GM21786 (cell line): Measurements from ENCODE around the gene KCNIP3.
"Not testable (repeated sequence)": the region's sequence is repeated elsewhere in the genome, so short reads cannot be mapped to it uniquely, and the experiment has no call there.

ENCODE experiments used
- ATAC-seq: cut with Tn5 transposase; IDR thresholded peaks from one replicate; pipeline ENCODE4 v1.9.1; 2021; ENCODE audit not compliant: unreplicated experiment

KCNIP3 gene

DNA sequence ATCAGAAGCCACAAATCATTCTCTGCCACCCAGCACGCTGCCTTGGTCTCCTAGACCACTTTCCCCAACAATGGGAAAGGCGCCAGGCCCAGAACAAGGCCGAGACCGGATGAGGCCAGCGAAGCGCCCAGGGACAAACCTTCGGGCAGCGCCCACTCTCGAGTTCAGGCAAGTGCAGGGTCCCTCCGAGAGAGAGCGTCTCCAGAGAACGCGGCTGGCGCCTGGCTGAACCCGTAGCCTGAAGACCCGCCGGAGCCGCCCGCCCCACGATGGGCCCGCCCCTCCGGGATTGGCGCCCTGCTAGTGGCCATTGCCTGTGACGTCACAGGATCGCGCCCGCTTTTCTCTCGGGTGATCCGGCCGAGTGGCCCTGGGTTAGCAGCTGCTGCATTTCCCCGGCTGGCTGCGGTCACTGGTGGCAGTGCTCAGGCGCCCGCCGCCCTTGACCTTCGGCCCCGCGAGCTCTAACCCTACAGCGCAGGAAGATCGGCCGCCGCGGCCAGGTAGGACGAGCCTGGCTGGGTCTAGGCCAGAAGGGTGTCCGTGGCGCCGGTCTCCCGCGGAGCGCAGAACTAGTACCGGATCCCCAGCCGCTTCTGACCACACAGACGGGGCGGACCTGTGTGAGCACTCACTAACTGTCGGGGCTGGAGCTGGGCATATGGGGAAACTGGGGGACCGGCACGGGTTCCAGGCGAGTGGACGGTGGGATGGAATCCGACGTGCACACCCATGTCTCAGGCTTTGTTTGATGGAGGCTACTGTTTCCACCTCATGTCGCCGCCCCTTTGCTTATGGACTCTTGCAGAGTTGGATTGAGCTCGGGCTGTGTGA lies 105.4 kb downstream of the KCNIP3 start, which contains the start of gene FAHD2A:
Gene FAHD2A, plus strand, starts transcription at position 339 of the 834 bp plus-strand sequence. CDS start 2,851 bp downstream, outside the sequence.
- peak; percentile 91 for ATAC-seq

DNA sequence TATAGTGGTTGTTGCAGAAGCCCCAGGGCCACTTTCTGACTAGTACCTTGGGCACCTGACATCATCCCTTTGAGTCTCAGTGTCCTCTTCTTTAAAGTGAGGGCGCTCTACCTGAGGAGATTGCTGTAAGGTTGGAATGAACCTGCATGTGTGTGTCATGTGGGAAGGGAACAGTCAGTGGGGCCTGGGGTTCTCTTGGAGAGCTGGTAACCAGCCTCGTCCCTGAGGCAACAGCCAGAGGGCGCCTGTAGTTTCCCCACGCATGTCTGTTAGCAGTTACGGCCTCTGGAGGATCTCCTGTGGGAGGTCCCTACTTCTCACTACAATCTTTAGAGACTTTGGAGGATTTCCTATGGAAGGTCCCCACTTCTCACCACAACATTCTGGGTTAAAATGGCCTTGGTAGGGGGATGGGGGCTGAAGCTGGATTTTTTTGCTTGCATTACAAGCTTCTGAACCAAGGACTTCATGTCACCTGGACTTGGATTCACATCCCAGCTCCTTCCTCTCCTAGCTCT lies 106.1 kb downstream of the KCNIP3 start:
- peak; percentile 41 for ATAC-seq

DNA sequence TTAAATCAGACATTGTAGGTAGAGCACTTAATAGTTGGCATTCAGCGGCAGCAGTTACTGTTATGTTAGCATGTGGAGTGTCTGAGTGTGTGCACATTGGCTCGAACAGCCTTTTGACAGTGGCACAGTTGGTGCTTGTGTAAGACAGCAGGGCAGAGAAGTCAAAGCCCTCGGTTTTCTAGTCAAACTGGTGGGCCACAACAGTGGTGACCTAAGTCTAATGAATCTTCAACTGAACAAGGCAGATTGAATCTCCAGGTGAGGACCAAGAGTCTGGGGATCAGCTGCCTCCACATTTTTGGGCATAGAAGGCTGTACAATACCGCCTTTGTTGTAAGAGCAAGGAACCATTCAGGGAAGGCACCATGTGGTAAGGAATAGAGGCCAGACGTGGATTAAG lies 106.7 kb downstream of the KCNIP3 start:
- not testable (repeated sequence) for ATAC-seq

DNA sequence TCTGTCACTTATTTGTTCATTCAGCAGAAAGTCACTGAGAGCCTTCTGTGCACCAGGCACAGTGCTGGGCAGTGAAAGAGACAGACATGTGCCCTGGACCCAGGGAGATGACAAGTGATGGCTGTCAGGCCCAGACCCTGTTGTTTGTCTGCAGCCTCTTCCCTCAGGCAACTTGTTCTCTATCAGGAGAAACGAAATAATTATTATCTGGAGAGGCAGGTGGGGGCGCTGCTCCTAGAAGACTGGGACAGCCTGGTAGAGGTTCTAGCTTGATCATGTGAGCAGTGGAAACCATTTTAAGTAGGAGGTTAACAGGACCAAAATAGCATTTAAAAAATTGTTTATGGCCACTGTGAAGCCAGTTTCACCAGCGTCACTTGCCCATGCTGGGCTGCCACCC lies 107.5 kb downstream of the KCNIP3 start:
- ATAC-seq, result not testable (repeated sequence)

DNA sequence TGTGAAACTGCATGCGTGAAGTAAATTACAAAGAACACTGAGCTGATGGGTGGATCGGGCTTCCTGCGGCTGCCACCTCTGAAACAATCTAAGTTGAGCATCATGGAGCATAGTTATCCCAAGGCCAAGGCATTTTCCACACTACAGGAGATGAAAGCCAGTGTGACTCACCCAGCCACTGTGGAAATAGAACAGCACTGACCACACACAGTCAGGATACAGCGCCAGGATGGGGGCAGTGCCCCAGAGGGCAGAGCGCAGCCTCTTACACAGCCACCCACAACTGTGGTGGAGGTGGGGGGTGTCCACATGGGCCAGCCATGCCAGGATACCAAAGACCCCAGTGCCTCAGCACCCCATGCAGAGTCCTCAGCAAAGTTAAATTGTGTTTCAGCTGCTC lies 114.1 kb downstream of the KCNIP3 start:
- ATAC-seq, result not testable (repeated sequence)

DNA sequence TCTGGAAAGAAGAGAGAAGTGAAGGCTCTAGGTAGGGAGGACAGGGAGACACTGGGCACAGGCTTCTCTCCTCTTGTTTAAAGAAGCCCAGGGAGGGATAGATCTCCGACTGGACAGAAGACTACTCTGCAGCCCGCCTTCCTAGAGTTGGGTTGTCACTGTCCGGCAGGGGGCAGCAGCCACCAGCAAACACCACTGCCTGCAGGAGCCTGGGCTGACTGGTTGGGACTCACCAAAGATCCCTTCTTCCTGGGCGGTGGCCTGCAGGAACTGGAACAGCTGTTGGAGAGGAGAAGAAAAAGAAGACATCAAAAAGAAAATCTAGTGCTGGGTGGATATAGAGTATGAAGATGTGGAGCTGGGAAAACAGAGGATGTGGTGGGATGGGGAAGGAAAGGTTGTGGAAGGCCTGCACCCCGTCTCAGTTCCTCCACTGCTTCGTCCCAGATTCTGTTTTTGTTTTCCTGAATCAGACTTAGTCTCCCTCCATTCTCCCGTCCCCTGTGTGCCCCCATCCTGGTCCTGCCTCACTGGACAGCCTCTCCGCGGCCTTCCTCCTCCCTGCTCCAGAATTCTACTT lies 117.0 kb downstream of the KCNIP3 start:
- peak; percentile 90 for ATAC-seq

DNA sequence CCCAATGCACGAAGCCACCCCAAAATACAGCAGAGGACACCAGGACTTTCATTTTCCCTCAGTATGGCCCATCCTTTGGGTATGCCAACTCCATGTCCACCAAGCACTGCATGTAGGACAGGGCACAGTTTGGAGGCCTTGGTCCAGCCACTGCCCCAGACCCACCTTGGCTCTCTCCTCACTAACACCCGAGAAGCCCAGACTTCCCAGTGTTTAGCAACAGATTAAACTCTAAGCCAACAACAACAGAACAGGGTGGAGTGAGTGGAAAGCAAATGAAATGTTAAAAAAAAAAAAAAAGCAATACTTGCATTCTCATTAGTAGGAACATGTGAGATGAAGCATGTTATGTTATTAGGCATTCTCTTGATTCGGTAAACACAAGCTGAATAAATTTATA lies 118.0 kb downstream of the KCNIP3 start:
- not testable (repeated sequence) for ATAC-seq

DNA sequence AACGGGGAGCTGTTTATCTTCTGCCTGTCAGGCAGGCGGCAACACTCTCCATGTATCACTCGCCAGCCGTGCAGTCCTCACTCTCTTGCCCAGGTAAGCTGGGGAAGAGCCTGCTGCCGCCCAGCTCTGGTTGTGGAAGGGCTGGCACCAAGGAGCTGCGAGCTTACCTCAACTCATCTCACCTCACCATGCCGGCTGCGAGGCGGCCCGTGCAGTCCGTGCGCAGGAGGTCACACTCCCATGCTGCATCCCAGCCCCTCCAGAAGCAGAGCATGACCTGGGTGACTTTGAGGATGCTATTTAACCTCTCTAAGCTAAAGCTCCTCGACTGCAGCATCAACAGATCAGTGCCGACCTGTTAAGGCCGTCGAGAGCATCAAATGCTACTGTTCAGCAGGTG lies 118.4 kb downstream of the KCNIP3 start:
- ATAC-seq, result not testable (repeated sequence)

DNA sequence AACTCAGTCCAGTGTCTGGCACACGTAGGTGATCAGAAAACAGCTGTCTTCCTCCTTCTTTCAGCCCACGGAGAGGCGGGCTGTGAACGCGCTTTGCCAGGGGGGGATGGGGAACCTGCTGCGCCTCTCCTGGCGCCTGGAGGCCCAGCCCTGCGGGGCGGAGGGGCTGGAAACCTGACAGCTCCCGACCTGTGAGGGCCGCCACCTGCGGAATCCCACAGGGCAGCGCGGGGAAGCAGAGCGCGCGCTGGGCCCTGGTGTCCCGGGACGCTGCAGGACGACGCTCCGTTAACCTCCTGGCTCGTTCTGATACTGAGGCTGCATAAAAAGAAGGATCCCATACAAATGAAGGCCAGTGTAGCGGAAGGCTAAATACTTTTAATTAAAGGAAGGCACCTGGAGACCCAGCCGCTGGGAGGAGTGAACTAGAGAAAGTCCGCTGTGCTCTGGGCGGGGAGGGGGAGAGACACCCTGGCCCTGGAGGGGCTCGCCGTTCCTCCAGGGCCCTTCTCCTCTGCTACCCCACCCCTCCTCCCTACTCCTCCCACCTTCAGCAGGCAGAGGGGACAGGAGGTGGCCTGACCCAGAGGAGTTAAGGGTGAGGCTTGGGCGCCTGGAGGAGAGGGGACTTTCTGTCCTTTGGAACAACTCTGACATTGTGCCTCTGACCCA lies 130.2 kb downstream of the KCNIP3 start:
- ATAC-seq, result not testable (repeated sequence)

DNA sequence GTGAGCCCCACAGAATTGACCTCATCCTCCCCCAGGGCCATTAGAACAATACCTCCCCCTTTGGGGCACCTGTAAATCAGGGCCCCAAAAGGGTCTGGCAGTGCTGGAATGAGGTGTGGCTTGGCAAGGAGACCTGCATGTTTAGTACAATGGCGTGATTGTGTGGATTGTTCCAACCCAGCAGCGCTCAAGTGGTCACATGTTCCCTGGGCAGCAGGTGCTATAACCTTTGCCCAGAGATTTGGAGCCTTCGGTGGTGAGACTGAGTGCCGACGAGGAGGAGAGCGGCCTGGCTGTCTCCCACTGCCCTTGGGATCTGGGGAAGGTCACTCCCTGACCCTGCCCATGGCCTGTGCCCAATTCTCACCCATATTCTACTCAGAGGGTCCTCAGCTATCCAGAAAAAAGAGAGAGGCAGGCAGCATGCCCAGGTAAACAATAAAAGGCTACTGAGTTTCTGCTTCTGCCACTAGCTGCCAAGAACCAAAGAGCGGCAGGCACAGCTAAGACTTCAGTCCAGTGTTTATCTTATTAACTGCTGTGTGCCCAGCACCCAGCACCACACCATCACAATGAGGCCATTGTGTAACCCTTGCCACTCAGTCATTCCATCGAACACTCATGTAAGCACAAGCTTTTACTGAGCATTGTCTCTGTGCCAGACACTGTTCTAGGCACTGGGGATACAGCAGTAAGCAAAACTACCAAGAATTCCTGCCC lies 132.8 kb downstream of the KCNIP3 start:
- ATAC-seq, result not testable (repeated sequence)

DNA sequence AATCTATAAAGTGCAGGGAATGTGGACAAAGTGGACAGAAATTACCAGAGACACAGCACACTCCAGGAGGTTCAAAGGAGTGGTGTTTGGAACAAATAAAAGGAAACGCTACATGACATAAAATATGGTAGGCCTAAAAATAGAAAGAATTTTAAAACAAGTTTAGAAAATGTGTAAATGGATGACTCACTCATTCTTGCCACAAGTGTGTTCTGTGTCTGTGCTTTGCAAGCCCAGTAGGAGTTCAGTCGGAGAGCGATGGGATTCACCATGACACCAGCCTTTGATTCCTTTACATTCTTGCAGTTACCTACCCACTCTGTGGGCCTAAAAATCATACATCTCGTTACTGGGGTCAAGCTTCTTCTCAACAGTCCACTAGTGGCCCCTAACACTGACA lies 136.2 kb downstream of the KCNIP3 start:
- not testable (repeated sequence) for ATAC-seq

DNA sequence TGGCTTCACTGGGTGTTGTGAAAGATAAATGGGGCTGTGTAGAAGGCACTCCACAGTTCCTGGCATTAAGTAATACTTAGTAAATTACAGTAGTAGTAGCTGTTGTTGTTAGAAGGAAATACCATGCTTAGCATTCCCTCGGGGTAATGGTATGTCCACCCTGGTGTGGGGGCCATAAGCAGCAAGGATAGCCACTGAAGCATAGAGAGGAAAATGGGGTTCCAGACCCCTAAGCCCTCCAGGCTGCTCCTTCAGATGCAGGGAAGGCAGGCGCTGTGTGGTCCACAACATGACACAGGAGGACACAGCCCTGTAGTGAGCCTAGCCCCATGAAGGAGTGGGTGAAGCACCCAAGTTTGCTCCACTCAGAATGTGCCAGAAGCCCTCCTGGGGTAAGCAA lies 136.8 kb downstream of the KCNIP3 start:
- ATAC-seq, result not testable (repeated sequence)

DNA sequence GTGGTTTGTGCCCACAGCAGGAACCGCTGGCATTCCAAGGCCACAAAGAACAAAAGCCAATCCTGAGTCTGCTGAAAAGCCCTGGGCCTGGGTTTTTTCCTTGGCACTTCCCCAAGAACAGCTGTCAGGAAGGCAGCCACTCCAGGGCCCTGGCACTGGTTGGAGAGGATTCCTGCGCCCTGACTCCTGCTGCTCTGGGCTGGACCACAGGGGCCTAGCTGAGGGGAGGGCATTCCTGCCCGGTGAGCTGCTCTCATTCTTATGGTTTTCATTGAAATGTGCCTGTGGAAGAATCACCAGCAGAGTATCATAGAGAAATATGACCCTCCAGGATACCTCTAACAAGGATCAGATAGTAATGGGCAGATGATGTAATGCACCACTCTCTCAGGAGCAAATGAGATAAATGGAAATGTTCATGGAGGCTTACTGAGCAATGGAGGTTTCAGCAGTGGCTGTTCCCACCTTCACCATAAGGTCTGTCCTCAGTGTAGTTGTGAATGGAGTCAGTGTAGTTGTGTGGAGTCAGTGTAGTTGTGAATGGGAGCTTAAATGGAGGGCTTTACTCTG lies 137.4 kb downstream of the KCNIP3 start:
- not testable (repeated sequence) for ATAC-seq

DNA sequence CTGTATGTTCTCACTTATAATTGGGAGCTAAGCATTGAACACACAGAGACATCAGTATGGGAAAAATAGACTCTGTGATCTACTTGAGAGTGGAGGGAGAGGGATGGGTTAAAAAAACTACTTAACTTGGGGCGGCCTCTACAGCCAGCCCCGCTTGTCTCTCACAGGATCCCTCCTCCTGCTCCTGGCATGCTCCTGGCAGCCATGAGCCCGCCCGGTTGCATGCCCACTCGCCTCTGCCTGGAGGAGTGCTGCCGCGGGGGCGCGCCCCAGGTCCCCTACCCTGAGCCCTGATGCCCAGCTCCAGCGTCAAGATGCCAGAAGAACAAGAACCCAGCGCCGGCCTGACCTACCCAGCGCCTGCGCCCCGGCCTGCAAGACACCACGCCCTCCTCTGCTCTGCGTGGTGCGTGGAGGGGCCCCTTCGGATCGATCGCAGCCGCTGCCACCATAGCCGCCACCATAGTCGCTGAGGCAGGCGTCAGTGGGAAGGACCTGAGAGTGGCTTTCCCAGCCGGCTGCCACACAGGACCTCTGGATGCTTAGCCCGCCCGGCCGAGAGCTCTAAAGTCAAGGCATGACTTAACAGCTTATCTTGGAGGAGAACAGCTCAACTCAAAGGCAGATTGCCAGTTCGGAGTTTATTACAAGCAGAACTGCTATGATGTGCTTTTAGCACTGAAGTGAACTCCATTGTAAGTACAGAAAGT lies 138.2 kb downstream of the KCNIP3 start:
- ATAC-seq, result not testable (repeated sequence)
